ENCODE results near the gene OLFM4. TPM values are rescaled to one million over a fixed set of nuclear protein-coding genes. Genes with fewer than 3 reads are reported as not detected.

Gene OLFM4
- total RNA-seq, 2 donors from 2014 or later = not detected

DNA sequence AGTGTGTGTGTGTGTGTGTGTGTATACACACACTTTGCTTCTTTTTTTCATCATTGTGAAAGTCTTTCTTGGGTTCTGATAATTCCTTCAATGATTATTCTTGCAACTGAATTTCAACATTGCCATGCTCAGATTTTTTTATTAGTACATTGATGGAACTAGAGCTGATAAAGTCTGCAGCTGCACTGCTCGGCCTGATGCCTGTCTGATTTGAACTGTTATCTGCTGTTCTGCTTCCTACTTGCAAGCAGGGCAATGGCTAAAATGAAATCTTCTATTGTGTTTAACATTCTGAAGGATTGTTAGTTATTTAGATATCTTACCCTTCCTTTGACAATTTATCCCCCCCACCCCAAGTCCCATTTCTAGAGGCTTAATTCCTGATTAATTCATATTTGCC lies 61.3 kb downstream of the OLFM4 start:
- Mint-ChIP-seq H3K36me3 (no peaks in the 10 kb centered on the region), H3K27ac (no peak overlapping the region), H3K9me3 (peaks cover 14 to 16% of the 10 kb centered on the region in 2 donors)
- DNase-seq (ENCODE audit: low spot score in 2 of 2) = no peak
- ATAC-seq = no peak

- ATAC-seq (no peak), DNase-seq (ENCODE audit: low spot score in 2 of 2) (no peak)
- no peaks in the 10 kb centered on the region for H3K36me3 Mint-ChIP-seq
- H3K27ac Mint-ChIP-seq = no peak overlapping the region
- H3K9me3 Mint-ChIP-seq = peaks cover 14 to 16% of the 10 kb centered on the region in 2 donors
These were observed 61.8 kb downstream of the OLFM4 start for GRCh38 chr13:53090461-53090860.

- Mint-ChIP-seq H3K9me3 (peaks cover 14 to 16% of the 10 kb centered on the region in 2 donors), H3K27ac (no peak overlapping the region), H3K36me3 (no peaks in the 10 kb centered on the region)
- DNase-seq (ENCODE audit: low spot score in 2 of 2) (no peak), ATAC-seq (no peak)
These were observed 64.3 kb downstream of the OLFM4 start for GRCh38 chr13:53092931-53093330.

GRCh38 chr13:53098455-53098854 lies 69.8 kb downstream of the OLFM4 start:
- DNase-seq (ENCODE audit: low spot score in 2 of 2) (no peak), ATAC-seq (no peak)
- H3K36me3 Mint-ChIP-seq = peaks cover 0 to 4% of the 10 kb centered on the region in 2 donors
- H3K27ac Mint-ChIP-seq = no peak overlapping the region
- peaks cover 6 to 10% of the 10 kb centered on the region in 2 donors for H3K9me3 Mint-ChIP-seq

GRCh38 chr13:53100394-53101063 lies 71.9 kb downstream of the OLFM4 start:
- DNase-seq (ENCODE audit: low spot score in 2 of 2) (no peak), ATAC-seq (no peak)
- peaks cover 0 to 4% of the 10 kb centered on the region in 2 donors for H3K36me3 Mint-ChIP-seq
- H3K27ac Mint-ChIP-seq = no peak overlapping the region
- H3K9me3 Mint-ChIP-seq = peaks cover 6 to 13% of the 10 kb centered on the region in 2 donors

Other genes with a start within 250 kb of the OLFM4 start
- not detected for gene PCDH8, start 180.2 kb upstream of the OLFM4 start, total RNA-seq

Data from activated naive CD4-positive, alpha-beta T cell treated with anti-CD3 and anti-CD28 coated beads, Interleukin-2, amount 50 U/mL, for 72 hours (primary cell).